Neural cell (in vitro differentiated cells): ENCODE results near the gene ZFYVE28. TPM values are rescaled to one million over a fixed set of nuclear protein-coding genes. Genes with fewer than 3 reads are reported as not detected.

Experiments used
- H2AFZ ChIP-seq: fragments of 200-600, 300-800 bp; sonication (generic), shearing (Covaris generic); 2 replicates; pipeline ENCODE4 v1.6.0; 2014; ENCODE audit warnings: low read depth, mild to moderate bottlenecking, antibody characterized with exemption, low read length, moderate library complexity
- H3F3A ChIP-seq: fragments of 200-600 bp; shearing (Covaris generic); 2 replicates; pipeline ENCODE4 v1.6.1; 2016; ENCODE audit warnings: mild to moderate bottlenecking, moderate library complexity, mixed read lengths, antibody characterized with exemption, low read length; ENCODE audit not compliant: insufficient read depth, poor library complexity, severe bottlenecking
- H3K27ac ChIP-seq: fragments of 200-600, 300-800 bp; sonication (generic), shearing (Covaris generic); 2 replicates; pipeline ENCODE4 v1.5.1; 2014; ENCODE audit warnings: mild to moderate bottlenecking, low read length, moderate library complexity
- H3K27me3 ChIP-seq: fragments of 300-800, 200-600 bp; sonication (generic), shearing (Covaris generic); 2 replicates; pipeline ENCODE4 v1.6.0; 2014; ENCODE audit warnings: mild to moderate bottlenecking, low read depth, low read length, moderate library complexity; ENCODE audit not compliant: insufficient read depth
- H3K36me3 ChIP-seq: fragments of 300-800, 200-600 bp; sonication (generic), shearing (Covaris generic); 2 replicates; pipeline ENCODE4 v1.5.1; 2014; ENCODE audit warnings: mild to moderate bottlenecking, antibody characterized with exemption, low read length, moderate library complexity; ENCODE audit not compliant: insufficient read depth
- H3K4me2 ChIP-seq: fragments of 300-800, 200-600 bp; sonication (generic), shearing (Covaris generic); 2 replicates; pipeline ENCODE4 v1.6.0; 2014; ENCODE audit warnings: mild to moderate bottlenecking, low read length
- H3K4me3 ChIP-seq: fragments of 300-800, 200-600 bp; sonication (generic), shearing (Covaris generic); 2 replicates; pipeline ENCODE4 v1.5.1; 2014; ENCODE audit warnings: mild to moderate bottlenecking, low read length, moderate library complexity
- H3K79me2 ChIP-seq: fragments of 200-600 bp; shearing (Covaris generic); replicated peaks from 2 replicates; pipeline ENCODE4 v1.6.0; 2014; ENCODE audit warnings: mild to moderate bottlenecking, low read length, moderate library complexity; ENCODE audit not compliant: insufficient read depth
- H3K9ac ChIP-seq: fragments of 300-800, 200-600 bp; sonication (generic), shearing (Covaris generic); 2 replicates; pipeline ENCODE4 v1.6.1; 2016; ENCODE audit warnings: mild to moderate bottlenecking, low read length, mixed read lengths
- H3K9me2 ChIP-seq: fragments of 200-600 bp; shearing (Covaris generic); 2 replicates; pipeline ENCODE4 v1.6.1; 2016; ENCODE audit warnings: mild to moderate bottlenecking, low read length, mixed read lengths; ENCODE audit not compliant: insufficient read depth
- H3K9me3 ChIP-seq: fragments of 200-600, 300-800 bp; sonication (generic), shearing (Covaris generic); 2 replicates; pipeline ENCODE4 v1.6.1; 2016; ENCODE audit warnings: mild to moderate bottlenecking, mixed run types, low read length, moderate library complexity, mixed read lengths
- H4K20me1 ChIP-seq: fragments of 200-600 bp; shearing (Covaris generic); 2 replicates; pipeline ENCODE4 v1.6.1; 2016; ENCODE audit warnings: mild to moderate bottlenecking, mixed run types; ENCODE audit not compliant: insufficient read depth
- EP300 ChIP-seq: fragments of 450-650 bp; conservative IDR thresholded peaks from 2 replicates; pipeline ENCODE4 v1.6.1; 2014; ENCODE audit warnings: antibody characterized with exemption, mild to moderate bottlenecking, moderate library complexity; ENCODE audit not compliant: poor library complexity, severe bottlenecking
- EZH2 ChIP-seq: fragments of 200-600, 300-800 bp; shearing (Covaris generic), sonication (generic); IDR thresholded peaks from 2 replicates; pipeline ENCODE4 v1.6.1; 2014; ENCODE audit warnings: antibody characterized with exemption, low read length, borderline replicate concordance, mild to moderate bottlenecking; ENCODE audit not compliant: insufficient read depth, poor library complexity, severe bottlenecking
- MXI1 ChIP-seq: fragments of 450-650 bp; conservative IDR thresholded peaks from 2 replicates; pipeline ENCODE4 v1.6.1; 2014; ENCODE audit warnings: antibody characterized with exemption, mild to moderate bottlenecking; ENCODE audit not compliant: poor library complexity, severe bottlenecking
- POLR2AphosphoS5 ChIP-seq: IDR thresholded peaks from 2 replicates; pipeline ENCODE4 v1.6.1; 2012
- RAD21 ChIP-seq: fragments of 450-650 bp; conservative IDR thresholded peaks from 2 replicates; pipeline ENCODE4 v1.6.1; 2014; ENCODE audit warnings: antibody characterized with exemption, mild to moderate bottlenecking, moderate library complexity
- SMC3 ChIP-seq: fragments of 450-650 bp; conservative IDR thresholded peaks from 2 replicates; pipeline ENCODE4 v1.6.1; 2014; ENCODE audit warnings: antibody characterized with exemption, mild to moderate bottlenecking, moderate library complexity; ENCODE audit not compliant: poor library complexity
- TAF1 ChIP-seq: IDR thresholded peaks from 2 replicates; pipeline ENCODE4 v1.6.1; 2012; ENCODE audit warnings: low read depth
- polyA plus RNA-seq: library from polyadenylated mRNA; depleted of rRNA; stranded (reverse); fragments of >200 nt; gene quantifications from 2 replicates; pipeline ENCODE4 v1.2.3, GENCODE V29; 2014
- TF ChIP-seq, protein P1 (sequence below): fragments of 450-650 bp; IDR thresholded peaks from 2 replicates; pipeline ENCODE4 v1.5.1; 2014; ENCODE audit warnings: antibody characterized with exemption, mild to moderate bottlenecking, moderate library complexity; ENCODE audit not compliant: poor library complexity, severe bottlenecking
- TF ChIP-seq, protein P2 (sequence below): IDR thresholded peaks from 2 replicates; pipeline ENCODE4 v1.6.1; 2012; ENCODE audit warnings: borderline replicate concordance

The ZFYVE28 gene
- polyA plus RNA-seq, 1 donor from 2014 or later = 2.4 TPM

DNA sequence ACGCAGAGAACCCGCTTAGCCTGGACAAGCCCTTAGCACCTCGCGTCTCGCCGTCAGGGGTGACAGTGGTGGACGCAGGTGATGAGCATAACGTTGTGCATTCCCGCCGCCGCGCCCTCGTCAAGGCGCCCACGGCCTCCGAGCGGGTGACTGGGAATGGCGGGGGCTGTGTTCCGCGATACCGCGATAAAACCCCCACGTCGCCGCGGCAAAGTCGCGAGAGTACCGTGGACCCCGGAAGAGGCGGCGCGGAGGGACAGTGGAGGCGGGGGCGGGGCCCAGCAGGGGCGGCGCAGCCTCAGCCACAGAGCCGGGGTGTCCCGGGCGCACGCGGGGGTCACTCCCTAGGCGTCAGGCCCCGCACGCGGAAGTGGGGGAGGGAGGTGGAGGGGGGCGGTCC lies 53.8 kb downstream of the ZFYVE28 start:
- no peak overlapping the region for H2AFZ ChIP-seq
- H4K20me1 ChIP-seq = no peaks in the 10 kb centered on the region
- no peaks in the 10 kb centered on the region for H3K79me2 ChIP-seq
- no peak overlapping the region for H3K4me3 ChIP-seq
- no peaks in the 10 kb centered on the region for H3F3A ChIP-seq
- H3K9me3 ChIP-seq = peaks cover 5% of the 10 kb centered on the region
- no peaks in the 10 kb centered on the region for H3K27me3 ChIP-seq
- H3K27ac ChIP-seq = no peak overlapping the region
- H3K9ac ChIP-seq = no peak overlapping the region
- H3K36me3 ChIP-seq = no peaks in the 10 kb centered on the region
- H3K9me2 ChIP-seq = no peaks in the 10 kb centered on the region
- H3K4me2 ChIP-seq = no peak overlapping the region
- no peak for TF ChIP-seq EZH2
- no peak for TF ChIP-seq TAF1
- TF ChIP-seq POLR2AphosphoS5 = no peak
- no peak for TF ChIP-seq EP300
- TF ChIP-seq SMC3 = no peak
- TF ChIP-seq, protein P1, sequence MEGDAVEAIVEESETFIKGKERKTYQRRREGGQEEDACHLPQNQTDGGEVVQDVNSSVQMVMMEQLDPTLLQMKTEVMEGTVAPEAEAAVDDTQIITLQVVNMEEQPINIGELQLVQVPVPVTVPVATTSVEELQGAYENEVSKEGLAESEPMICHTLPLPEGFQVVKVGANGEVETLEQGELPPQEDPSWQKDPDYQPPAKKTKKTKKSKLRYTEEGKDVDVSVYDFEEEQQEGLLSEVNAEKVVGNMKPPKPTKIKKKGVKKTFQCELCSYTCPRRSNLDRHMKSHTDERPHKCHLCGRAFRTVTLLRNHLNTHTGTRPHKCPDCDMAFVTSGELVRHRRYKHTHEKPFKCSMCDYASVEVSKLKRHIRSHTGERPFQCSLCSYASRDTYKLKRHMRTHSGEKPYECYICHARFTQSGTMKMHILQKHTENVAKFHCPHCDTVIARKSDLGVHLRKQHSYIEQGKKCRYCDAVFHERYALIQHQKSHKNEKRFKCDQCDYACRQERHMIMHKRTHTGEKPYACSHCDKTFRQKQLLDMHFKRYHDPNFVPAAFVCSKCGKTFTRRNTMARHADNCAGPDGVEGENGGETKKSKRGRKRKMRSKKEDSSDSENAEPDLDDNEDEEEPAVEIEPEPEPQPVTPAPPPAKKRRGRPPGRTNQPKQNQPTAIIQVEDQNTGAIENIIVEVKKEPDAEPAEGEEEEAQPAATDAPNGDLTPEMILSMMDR = no peak
- TF ChIP-seq, protein P2, sequence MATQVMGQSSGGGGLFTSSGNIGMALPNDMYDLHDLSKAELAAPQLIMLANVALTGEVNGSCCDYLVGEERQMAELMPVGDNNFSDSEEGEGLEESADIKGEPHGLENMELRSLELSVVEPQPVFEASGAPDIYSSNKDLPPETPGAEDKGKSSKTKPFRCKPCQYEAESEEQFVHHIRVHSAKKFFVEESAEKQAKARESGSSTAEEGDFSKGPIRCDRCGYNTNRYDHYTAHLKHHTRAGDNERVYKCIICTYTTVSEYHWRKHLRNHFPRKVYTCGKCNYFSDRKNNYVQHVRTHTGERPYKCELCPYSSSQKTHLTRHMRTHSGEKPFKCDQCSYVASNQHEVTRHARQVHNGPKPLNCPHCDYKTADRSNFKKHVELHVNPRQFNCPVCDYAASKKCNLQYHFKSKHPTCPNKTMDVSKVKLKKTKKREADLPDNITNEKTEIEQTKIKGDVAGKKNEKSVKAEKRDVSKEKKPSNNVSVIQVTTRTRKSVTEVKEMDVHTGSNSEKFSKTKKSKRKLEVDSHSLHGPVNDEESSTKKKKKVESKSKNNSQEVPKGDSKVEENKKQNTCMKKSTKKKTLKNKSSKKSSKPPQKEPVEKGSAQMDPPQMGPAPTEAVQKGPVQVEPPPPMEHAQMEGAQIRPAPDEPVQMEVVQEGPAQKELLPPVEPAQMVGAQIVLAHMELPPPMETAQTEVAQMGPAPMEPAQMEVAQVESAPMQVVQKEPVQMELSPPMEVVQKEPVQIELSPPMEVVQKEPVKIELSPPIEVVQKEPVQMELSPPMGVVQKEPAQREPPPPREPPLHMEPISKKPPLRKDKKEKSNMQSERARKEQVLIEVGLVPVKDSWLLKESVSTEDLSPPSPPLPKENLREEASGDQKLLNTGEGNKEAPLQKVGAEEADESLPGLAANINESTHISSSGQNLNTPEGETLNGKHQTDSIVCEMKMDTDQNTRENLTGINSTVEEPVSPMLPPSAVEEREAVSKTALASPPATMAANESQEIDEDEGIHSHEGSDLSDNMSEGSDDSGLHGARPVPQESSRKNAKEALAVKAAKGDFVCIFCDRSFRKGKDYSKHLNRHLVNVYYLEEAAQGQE = no peak
- TF ChIP-seq RAD21 = no peak
- TF ChIP-seq MXI1 = no peak

GRCh38 chr4:2363951-2364653 lies 54.3 kb downstream of the ZFYVE28 start:
- Histone ChIP-seq H4K20me1 (no peaks in the 10 kb centered on the region), H3K4me3 (no peak overlapping the region), H3K27ac (no peak overlapping the region), H3K9ac (no peak overlapping the region), H3K79me2 (no peaks in the 10 kb centered on the region), H3K9me2 (no peaks in the 10 kb centered on the region), H3F3A (no peaks in the 10 kb centered on the region), H3K36me3 (no peaks in the 10 kb centered on the region), H3K4me2 (no peak overlapping the region), H3K27me3 (no peaks in the 10 kb centered on the region), H3K9me3 (peaks cover 5% of the 10 kb centered on the region), H2AFZ (no peak overlapping the region)
- TF ChIP-seq, protein P1 = no peak
- no peak for TF ChIP-seq POLR2AphosphoS5
- no peak for TF ChIP-seq MXI1
- TF ChIP-seq, protein P2 = no peak
- no peak for TF ChIP-seq SMC3
- no peak for TF ChIP-seq EP300
- TF ChIP-seq TAF1 = no peak
- no peak for TF ChIP-seq RAD21
- TF ChIP-seq EZH2 = no peak
